GM18868 (cell line): ENCODE data around the gene IL20.

Source experiments
- ATAC-seq: cut with Tn5 transposase; IDR thresholded peaks from one replicate; pipeline ENCODE4 v1.9.1; 2021; ENCODE audit warnings: mild to moderate bottlenecking, moderate library complexity; ENCODE audit not compliant: unreplicated experiment

The IL20 gene

GRCh38 chr1:206898915-206899431 is 33.5 kb downstream of the IL20 start:
- no peak for ATAC-seq

- ATAC-seq, result no peak
These were observed 34.3 kb downstream of the IL20 start for GRCh38 chr1:206899717-206900116.

- no peak for ATAC-seq
These were observed 34.7 kb downstream of the IL20 start for GRCh38 chr1:206900149-206900548.

- ATAC-seq, result no peak
These were observed 36.5 kb downstream of the IL20 start for GRCh38 chr1:206901944-206902343.

GRCh38 chr1:206902702-206903101 is 37.3 kb downstream of the IL20 start:
- no peak for ATAC-seq

GRCh38 chr1:206903687-206904086 is 38.3 kb downstream of the IL20 start:
- ATAC-seq, result no peak

GRCh38 chr1:206904423-206905142 is 39.2 kb downstream of the IL20 start:
- no peak for ATAC-seq

GRCh38 chr1:206905295-206906164 is 40.1 kb downstream of the IL20 start:
- peak; percentile 59 for ATAC-seq

GRCh38 chr1:206907304-206907991 is 42.0 kb downstream of the IL20 start:
- ATAC-seq, result no peak

GRCh38 chr1:206908038-206908437 is 42.6 kb downstream of the IL20 start:
- ATAC-seq, result no peak

GRCh38 chr1:206909161-206909882 is 43.9 kb downstream of the IL20 start:
- ATAC-seq, result no peak

GRCh38 chr1:206909883-206910318 is 44.5 kb downstream of the IL20 start:
- ATAC-seq, result no peak

- no peak for ATAC-seq
These were observed 45.7 kb downstream of the IL20 start for GRCh38 chr1:206911064-206911663.

GRCh38 chr1:206912445-206913095 is 47.1 kb downstream of the IL20 start:
- ATAC-seq, result no peak

- ATAC-seq, result no peak
These were observed 48.5 kb downstream of the IL20 start for GRCh38 chr1:206913766-206914537.

GRCh38 chr1:206915030-206915735 is 49.8 kb downstream of the IL20 start:
- ATAC-seq, result no peak

- ATAC-seq, result no peak
These were observed 50.7 kb downstream of the IL20 start for GRCh38 chr1:206916000-206916709.

GRCh38 chr1:206918076-206918475 is 52.7 kb downstream of the IL20 start:
- ATAC-seq, result no peak
